OCI-M2 (cell line): ENCODE data around the gene TVP23A.
"Not testable (repeated sequence)": the region's sequence is repeated elsewhere in the genome, so short reads cannot be mapped to it uniquely, and the experiment has no call there.

ENCODE experiments used
- DNase-seq: peaks from one replicate; lab custom pipeline; 2025; ENCODE audit not compliant: unreplicated experiment; lab: John Stamatoyannopoulos, UW

The TVP23A gene

GRCh38 chr16:10752843-10753523 is 65.6 kb downstream of the TVP23A start:
- DNase-seq: no peak

GRCh38 chr16:10751291-10751697 is 67.3 kb downstream of the TVP23A start:
- DNase-seq: no peak

DNA sequence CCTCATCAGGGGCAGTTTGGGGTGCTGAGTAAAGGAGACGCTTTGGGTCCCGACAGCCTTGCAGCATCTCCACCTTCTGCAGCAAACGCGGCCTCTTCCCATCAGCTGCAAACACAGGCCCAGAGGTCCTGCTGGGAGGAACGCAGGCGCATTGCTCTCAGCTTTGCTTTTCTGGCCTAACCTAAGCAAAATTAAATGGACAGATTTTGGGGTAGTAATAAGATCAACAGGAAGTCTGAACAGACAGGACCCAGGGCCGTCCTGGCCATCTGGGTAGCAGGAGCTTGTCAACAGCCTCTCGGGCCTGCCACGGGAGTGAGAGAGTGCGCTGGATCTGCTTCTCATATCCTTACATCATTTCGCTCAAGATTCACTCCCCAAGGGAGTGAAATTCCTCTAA is 67.8 kb downstream of the TVP23A start:
- DNase-seq: no peak

DNA sequence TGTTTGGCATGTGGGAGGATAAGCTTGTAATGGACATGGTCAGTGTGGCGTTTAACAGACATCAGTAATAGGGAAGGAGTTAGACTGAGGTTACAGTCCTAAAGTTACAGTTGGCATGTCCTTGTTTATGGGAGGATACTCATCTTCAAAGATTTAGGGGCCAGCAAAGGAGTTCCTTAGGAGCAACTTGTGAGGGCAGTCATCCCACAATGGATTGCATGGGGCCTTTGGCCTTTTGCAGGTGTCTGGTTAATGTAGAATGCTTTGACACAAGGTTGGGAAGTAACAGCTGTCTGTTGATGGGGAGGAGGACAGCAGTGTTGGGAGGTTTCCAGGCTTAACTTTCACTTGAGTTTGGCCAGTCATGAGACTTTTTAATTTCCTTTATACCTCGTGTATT is 72.8 kb downstream of the TVP23A start:
- DNase-seq: no peak

DNA sequence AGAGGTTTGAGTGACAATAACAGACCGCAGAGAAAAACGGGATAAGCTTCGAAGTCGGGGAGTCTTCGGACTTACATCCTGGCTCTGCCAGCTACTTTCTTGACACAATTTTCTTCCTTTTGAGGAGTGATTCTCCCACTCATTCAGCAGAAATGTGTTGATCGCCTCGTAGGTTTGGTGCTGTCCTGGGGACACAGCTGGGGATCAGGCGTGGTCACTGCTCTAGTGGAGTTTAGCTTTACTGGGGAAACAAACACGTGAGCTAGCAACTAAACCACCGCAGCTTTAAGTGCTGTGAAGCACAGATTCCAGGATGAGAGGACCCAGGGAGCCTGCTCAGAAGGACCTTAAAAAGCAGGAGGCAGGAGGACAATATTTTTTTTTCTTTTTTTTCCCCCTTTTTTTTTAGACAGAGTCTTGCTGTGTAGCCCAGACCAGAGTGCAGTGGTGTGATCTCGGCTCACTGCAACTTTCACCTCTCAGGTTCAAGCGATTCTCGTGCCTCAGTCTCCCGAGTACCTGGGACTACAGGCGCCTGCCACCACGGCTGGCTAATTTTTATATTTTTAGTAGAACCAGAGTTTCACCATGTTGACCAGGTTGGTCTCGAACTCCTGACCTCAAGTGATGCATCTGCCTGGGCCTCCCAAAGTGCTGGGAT is 74.1 kb downstream of the TVP23A start:
- DNase-seq: no peak

- peak; percentile 89 for DNase-seq
Measured at GRCh38 chr16:10743610-10744369, 74.8 kb downstream of the TVP23A start, which contains the start of gene NUBP1. TSS of gene NUBP1 (plus strand) at chr16:10743842. CDS start at chr16:10743864, 22 bp downstream.

- DNase-seq: no peak
Measured at GRCh38 chr16:10743227-10743609, 75.4 kb downstream of the TVP23A start.

DNA sequence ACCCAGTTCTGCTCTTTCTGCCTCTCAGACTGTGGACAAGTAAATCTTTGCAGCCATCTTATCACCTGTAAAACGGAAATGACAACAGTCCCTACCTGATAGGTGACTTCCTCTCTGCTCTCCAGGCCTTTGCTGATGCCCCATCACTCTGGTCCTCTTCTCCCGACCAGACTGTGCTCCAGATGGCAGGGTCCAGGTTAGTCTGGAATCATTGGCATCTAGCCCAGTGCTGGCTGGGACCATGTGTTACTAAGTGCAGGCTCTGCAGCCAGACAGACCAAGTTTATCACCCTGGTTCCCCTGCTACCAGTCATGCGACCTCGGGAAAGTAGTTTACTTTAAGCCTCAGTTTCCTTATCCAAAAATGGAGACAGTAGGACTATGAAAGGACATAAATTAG is 76.8 kb downstream of the TVP23A start:
- DNase-seq: no peak

DNA sequence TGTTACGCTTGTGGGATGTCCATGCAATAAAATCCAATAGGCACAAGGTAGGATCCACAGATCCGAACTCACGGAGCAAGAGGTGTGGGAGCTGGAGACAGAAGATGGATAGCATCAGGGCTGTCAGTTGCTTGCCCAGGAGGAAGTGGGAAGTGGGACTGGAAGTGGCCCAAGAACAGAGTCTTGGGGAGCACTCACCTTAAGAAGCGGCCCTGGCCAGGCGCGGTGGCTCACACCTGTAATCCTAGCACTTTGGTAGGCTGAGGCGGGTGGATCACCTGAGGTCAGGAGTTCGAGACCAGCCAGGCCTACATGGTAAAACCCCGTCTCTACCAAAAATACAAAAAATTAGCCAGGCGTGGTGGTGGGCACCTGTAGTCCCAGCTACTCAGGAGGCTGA is 77.3 kb downstream of the TVP23A start:
- not testable (repeated sequence) for DNase-seq

DNA sequence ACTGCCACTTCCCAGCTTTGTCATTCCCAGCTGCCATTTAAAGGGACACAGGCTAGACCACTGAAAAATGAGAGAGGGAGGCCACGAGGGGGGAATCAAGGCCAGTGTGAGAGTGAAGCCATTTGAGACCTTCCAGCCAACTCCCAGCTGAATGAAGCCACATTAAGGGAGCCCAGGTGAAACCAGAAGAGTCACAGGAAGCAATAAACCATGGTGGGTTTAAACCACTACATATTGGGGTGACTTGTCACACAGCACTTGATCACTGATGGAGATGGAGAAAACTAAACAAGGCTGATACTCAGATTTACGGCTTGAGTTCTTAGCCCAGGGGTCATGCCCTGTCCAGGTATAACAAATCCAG is 77.8 kb downstream of the TVP23A start:
- DNase-seq: no peak

- no peak for DNase-seq
Measured at GRCh38 chr16:10740000-10740844, 78.4 kb downstream of the TVP23A start.

DNA sequence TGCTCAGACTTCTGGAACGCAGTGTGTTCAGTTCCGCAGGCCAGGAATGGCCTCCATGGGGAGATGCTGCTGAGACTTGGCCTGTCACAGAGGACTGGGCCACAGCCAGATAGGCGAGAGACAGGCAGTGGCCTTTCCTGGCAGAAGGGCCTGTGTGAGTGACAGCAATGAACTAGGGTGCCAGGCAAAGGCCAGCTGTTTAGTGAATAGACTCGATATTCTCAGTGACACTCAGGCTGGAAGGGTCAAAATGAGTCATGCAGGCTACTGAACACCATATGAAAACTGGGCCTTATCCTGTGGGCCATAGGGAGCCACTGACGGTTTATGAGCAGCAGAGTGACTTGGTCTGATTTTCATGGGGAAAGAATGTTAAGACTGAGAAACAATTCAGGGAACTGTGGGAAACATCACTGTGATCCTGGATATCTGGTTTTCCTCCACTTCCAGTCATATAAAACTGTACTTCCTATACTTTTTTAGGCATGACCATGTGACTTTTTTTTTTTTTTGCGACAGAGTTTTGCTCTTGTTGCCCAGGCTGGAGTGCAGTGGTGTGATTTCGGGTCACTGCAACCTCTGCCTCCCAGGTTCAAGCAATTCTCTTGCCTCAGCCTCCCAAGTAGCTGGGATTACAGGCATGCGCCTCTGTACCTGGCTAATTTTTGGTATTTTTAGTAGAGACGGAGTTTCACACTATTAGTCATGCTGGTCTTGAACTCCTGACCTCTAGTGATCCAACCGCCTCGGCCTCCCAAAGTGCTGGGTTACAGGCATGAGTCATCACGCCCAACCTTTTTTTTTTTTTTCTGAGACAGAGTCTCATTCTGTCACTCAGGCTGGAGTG is 80.1 kb downstream of the TVP23A start:
- no peak for DNase-seq

DNA sequence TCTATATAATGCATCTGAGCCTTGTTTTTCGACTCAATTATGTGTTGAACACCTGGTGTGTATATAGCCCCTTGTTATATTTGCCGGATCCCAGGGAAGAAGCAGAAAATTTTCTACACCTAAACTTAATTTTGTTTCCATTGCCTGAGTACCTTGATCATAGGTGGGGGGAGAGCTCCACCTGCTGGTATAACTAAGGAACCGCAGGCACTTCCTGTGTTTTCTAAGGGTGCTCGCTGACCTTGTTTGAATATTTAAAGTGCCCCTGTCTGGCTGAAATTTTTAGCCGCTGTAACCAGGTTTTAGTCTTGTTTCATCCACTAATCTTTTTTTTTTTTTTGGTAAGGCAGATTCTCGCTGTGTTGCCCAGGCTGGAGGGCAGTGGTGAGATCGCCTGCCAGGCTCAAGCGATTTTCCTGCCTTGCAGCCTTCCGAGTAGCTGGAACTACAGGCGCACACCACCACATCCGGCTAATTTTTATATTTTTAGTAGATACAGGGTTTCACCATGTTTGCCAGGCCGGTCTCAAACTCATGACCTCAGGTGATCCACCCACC is 81.4 kb downstream of the TVP23A start:
- peak; percentile 42 for DNase-seq

DNA sequence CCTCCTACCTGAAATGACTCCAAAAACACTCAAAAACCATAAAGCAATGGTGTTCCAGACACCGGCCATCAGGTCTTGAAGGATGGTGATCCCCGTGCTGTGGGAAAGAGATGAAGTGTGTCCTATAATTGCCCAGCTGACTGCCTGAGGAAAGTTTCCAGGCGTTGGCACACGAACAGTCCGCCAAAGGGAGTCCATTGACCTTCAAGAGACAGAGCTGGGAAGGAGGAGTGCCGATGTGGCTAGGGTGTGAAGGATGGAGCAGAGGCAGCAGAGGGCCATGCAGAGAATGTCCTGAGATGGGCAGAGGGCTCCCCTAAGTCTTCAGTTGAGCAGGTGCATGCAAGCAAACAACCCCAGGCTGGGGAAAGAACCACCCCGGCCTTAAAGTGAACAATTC is 86.8 kb downstream of the TVP23A start:
- no peak for DNase-seq

- no peak for DNase-seq
Measured at GRCh38 chr16:10729104-10730048, 89.2 kb downstream of the TVP23A start.

GRCh38 chr16:10728003-10728887 is 90.3 kb downstream of the TVP23A start:
- no peak for DNase-seq
